Spleen (tissue), 7 donors: ENCODE results near the gene TNFRSF12A.

ENCODE experiments used
- CTCF ChIP-seq, 11 experiments: fragments of 200-600 bp in 7 of 11; fragments of 450-650 bp in 4 of 11; sonication (generic) in 4 of 11; IDR thresholded peaks in 8 of 11; conservative IDR thresholded peaks in 3 of 11; 1 replicate in 7 of 11; 2 replicates in 4 of 11; pipeline versions ENCODE4 v1.4.0 to v1.8.0; 2016 to 2021; ENCODE audit warnings: antibody characterized with exemption in 11 of 11, inconsistent platforms in 4 of 11, mild to moderate bottlenecking in 1 of 11
- POLR2AphosphoS5 ChIP-seq, 3 donors: sonication (generic); formaldehyde crosslinking; IDR thresholded peaks; one replicate each; pipeline ENCODE4 v1.5.1; 2017; ENCODE audit warnings: antibody characterized with exemption in 3 of 3
- donor health status: DM: no; HTN: no; CAD: no; lungs with moderate emphysema.
- donor health status: DM: no; HTN: no; CAD: no.
- donor health status: DM: no; HTN: no; CAD: no.

GRCh38 chr16:3022208-3022683 lies 2.1 kb downstream of the TNFRSF12A start:
- TF ChIP-seq CTCF (IDR thresholded peaks at IDR 0.05 in 8 of 11, conservative IDR thresholded peaks at IDR 0.05 in 3 of 11) = no peak
- peak; percentile 50 to 63 (median 55) for TF ChIP-seq POLR2AphosphoS5 (IDR thresholded peaks at IDR 0.05)
